Mesenchymal stem cell (in vitro differentiated cells and primary cell): ENCODE data around the gene RASAL3.

ENCODE experiments used
- DNase-seq: peaks from one replicate; pipeline ENCODE4 v3.0.0-alpha.2; 2013
- H2AFZ ChIP-seq: one replicate; pipeline ENCODE4 v1.6.1; 2013; ENCODE audit warnings: low read depth, mild to moderate bottlenecking, control low read depth, inconsistent platforms, low read length, moderate library complexity
- H2AK5ac ChIP-seq: 2 replicates; pipeline ENCODE4 v1.6.1; 2013; ENCODE audit warnings: low read length, moderate library complexity, mild to moderate bottlenecking, inconsistent platforms; ENCODE audit not compliant: severe bottlenecking
- H2BK120ac ChIP-seq: one replicate; pipeline ENCODE4 v1.6.1; 2013; ENCODE audit warnings: low read depth, mild to moderate bottlenecking, inconsistent platforms, low read length, moderate library complexity
- H2BK12ac ChIP-seq, 2 experiments: one replicate each; pipeline ENCODE4 v1.6.1; 2013; ENCODE audit warnings: inconsistent platforms in 2 of 2, low read length in 2 of 2, mild to moderate bottlenecking in 2 of 2, moderate library complexity in 2 of 2, control low read depth in 1 of 2
- H2BK15ac ChIP-seq: one replicate; pipeline ENCODE4 v1.6.1; 2013; ENCODE audit warnings: mild to moderate bottlenecking, low read depth, inconsistent platforms; ENCODE audit not compliant: poor library complexity, severe bottlenecking
- H2BK5ac ChIP-seq: 2 replicates; pipeline ENCODE4 v1.6.1; 2013; ENCODE audit warnings: low read depth, mild to moderate bottlenecking, low read length, control low read depth, inconsistent platforms; ENCODE audit not compliant: poor library complexity, severe bottlenecking
- H3K14ac ChIP-seq, 2 experiments: one replicate each; pipeline ENCODE4 v1.6.1; 2013; ENCODE audit warnings: inconsistent platforms in 2 of 2, low read length in 2 of 2, control low read depth in 1 of 2, mild to moderate bottlenecking in 1 of 2, moderate library complexity in 1 of 2
- H3K18ac ChIP-seq, 2 experiments: one replicate each; pipeline ENCODE4 v1.6.1; 2013; ENCODE audit warnings: inconsistent platforms in 2 of 2, low read length in 2 of 2, control low read depth in 1 of 2, low read depth in 1 of 2, mild to moderate bottlenecking in 1 of 2
- H3K23ac ChIP-seq, 2 experiments: one replicate each; pipeline ENCODE4 v1.6.1; 2013; ENCODE audit warnings: inconsistent platforms in 2 of 2, low read length in 2 of 2, mild to moderate bottlenecking in 2 of 2, moderate library complexity in 2 of 2, control low read depth in 1 of 2
- H3K27ac ChIP-seq: 2 replicates; pipeline ENCODE4 v1.5.1; 2013; ENCODE audit warnings: mild to moderate bottlenecking, moderate library complexity, low read length, control low read depth, inconsistent platforms; ENCODE audit not compliant: poor library complexity, severe bottlenecking
- H3K27me3 ChIP-seq, 2 experiments: 2 replicates each; pipeline versions ENCODE4 v1.6.1 to v1.7.0; 2013; ENCODE audit warnings: low read length in 2 of 2, mild to moderate bottlenecking in 2 of 2, moderate library complexity in 2 of 2, control low read depth in 1 of 2, inconsistent platforms in 1 of 2; ENCODE audit not compliant: control insufficient read depth in 1 of 2, insufficient read depth in 1 of 2
- H3K36me3 ChIP-seq, 2 experiments: 2 replicates each; pipeline versions ENCODE4 v1.6.1 to v1.7.0; 2013; ENCODE audit warnings: low read length in 2 of 2, control low read depth in 1 of 2, inconsistent platforms in 1 of 2, low read depth in 1 of 2, mild to moderate bottlenecking in 1 of 2; ENCODE audit not compliant: insufficient read depth in 2 of 2, control insufficient read depth in 1 of 2
- H3K4ac ChIP-seq, 2 experiments: one replicate each; pipeline ENCODE4 v1.6.1; 2013; ENCODE audit warnings: inconsistent platforms in 2 of 2, low read length in 2 of 2, mild to moderate bottlenecking in 2 of 2, moderate library complexity in 2 of 2, control low read depth in 1 of 2, low read depth in 1 of 2
- H3K4me1 ChIP-seq: 2 replicates; pipeline ENCODE4 v1.6.1; 2013; ENCODE audit warnings: low read depth, low read length, control low read depth; ENCODE audit not compliant: control insufficient read depth, insufficient read depth
- H3K4me2 ChIP-seq: 2 replicates; pipeline ENCODE4 v1.6.1; 2013; ENCODE audit warnings: low read length, mild to moderate bottlenecking, inconsistent platforms; ENCODE audit not compliant: poor library complexity, severe bottlenecking
- H3K4me3 ChIP-seq, 2 experiments: 2 replicates each; pipeline versions ENCODE4 v1.5.1 to v1.7.0; 2013; ENCODE audit warnings: low read length in 2 of 2, mild to moderate bottlenecking in 2 of 2, control low read depth in 1 of 2, low read depth in 1 of 2; ENCODE audit not compliant: insufficient read depth in 1 of 2
- H3K79me1 ChIP-seq: replicated peaks from 2 replicates; pipeline ENCODE4 v1.6.1; 2013; ENCODE audit warnings: mild to moderate bottlenecking, control low read depth, low read length, inconsistent platforms; ENCODE audit not compliant: poor library complexity, severe bottlenecking
- H3K9ac ChIP-seq: 2 replicates; pipeline ENCODE4 v1.7.0; 2013; ENCODE audit warnings: mild to moderate bottlenecking, low read length, moderate library complexity
- H3K9me3 ChIP-seq: 2 replicates; pipeline ENCODE4 v1.7.0; 2013; ENCODE audit warnings: mild to moderate bottlenecking, low read length; ENCODE audit not compliant: control insufficient read depth
- H4K8ac ChIP-seq: one replicate; pipeline ENCODE4 v1.6.1; 2013; ENCODE audit warnings: inconsistent platforms, mild to moderate bottlenecking, low read length, moderate library complexity
- H4K91ac ChIP-seq: one replicate; pipeline ENCODE4 v1.6.1; 2013; ENCODE audit warnings: mild to moderate bottlenecking, low read length, inconsistent platforms
- WGBS: methylation state at CpG from one replicate; pipeline ENCODE4 v1.1.7; 2013; ENCODE audit warnings: mixed read lengths; 5-methylcytosine and 5-hydroxymethylcytosine counted together

The RASAL3 gene

DNA sequence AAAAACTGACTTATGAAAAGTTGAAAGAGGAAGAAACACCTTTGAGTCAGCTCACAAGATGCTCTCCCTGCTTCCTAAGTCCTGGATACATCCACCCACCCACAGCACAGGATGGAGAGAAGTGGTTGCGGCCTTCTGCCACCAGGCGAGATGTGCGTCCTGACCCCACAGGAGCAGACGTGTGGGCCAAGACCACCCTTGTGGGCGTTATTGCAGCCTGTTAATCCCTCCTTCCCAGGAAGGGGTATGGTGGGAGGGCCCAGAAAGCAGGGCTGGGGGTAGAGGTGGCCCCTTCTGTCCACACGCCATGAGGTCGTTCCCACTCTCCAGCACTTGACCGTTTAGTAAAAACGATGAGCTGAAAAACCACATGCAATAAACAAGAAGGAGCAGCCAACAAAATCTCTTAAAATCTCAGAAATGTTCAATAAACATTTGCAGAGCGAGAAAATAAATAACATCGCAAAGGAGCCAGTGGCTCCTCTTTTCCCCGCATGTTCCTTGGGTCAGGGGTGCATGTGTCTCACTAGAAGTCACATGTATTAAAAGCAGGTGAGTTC lies 43.1 kb downstream of the RASAL3 start:
- Histone ChIP-seq H3K9ac (no peak overlapping the region), H3K4me1 (peaks cover 7% of the 10 kb centered on the region), H3K36me3 (peaks cover 52 to 57% of the 10 kb centered on the region in 2 experiments), H2BK15ac (no peak overlapping the region), H3K79me1 (peaks cover 33% of the 10 kb centered on the region), H3K14ac (no peak overlapping the region), H2BK5ac (no peak overlapping the region), H3K4me3 (no peak overlapping the region), H3K18ac (no peak overlapping the region), H3K4me2 (no peak overlapping the region), H2BK120ac (no peak overlapping the region), H3K27ac (no peak overlapping the region), H4K8ac (no peak overlapping the region), H3K27me3 (no peaks in the 10 kb centered on the region), H3K23ac (no peak overlapping the region), H2BK12ac (no peak overlapping the region), H2AFZ (no peak overlapping the region), H2AK5ac (no peak overlapping the region), H4K91ac (no peak overlapping the region), H3K9me3 (peaks cover 8% of the 10 kb centered on the region), H3K4ac (no peak overlapping the region)
- DNase-seq = no peak
- 82% methylated on average over 12 of the region's 12 CpGs for WGBS

DNA sequence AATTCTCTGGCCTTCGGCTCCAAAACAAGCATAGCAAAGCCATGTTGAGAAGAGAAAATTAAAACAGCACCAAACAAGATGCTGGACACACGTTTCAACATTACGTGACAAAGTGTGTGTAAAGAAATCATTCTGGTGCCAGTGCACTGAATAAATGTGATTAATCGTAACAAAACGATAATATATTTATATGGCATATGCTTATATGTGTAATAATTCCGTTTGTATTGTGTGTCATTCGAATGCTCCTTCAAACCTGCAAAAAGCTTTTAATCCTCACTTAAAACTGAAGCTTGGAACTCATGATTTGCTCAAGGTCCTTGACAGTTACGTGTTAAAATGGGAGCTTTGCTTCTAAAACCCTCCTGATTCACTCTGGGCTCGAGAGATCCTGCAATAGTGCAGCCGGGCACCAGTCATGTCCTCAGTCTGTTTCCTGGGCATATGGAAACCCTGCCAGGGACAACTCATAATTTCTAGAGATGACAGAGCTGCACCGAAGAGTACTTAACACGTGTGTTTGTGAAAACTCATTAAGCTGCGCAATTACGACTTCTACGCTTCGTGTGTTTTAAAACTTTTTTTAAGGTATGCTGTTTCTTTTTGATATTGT lies 44.8 kb downstream of the RASAL3 start:
- 62% methylated on average over 12 of the region's 16 CpGs for WGBS
- peak overlapping the region; percentile 92 for H3K9ac ChIP-seq

DNA sequence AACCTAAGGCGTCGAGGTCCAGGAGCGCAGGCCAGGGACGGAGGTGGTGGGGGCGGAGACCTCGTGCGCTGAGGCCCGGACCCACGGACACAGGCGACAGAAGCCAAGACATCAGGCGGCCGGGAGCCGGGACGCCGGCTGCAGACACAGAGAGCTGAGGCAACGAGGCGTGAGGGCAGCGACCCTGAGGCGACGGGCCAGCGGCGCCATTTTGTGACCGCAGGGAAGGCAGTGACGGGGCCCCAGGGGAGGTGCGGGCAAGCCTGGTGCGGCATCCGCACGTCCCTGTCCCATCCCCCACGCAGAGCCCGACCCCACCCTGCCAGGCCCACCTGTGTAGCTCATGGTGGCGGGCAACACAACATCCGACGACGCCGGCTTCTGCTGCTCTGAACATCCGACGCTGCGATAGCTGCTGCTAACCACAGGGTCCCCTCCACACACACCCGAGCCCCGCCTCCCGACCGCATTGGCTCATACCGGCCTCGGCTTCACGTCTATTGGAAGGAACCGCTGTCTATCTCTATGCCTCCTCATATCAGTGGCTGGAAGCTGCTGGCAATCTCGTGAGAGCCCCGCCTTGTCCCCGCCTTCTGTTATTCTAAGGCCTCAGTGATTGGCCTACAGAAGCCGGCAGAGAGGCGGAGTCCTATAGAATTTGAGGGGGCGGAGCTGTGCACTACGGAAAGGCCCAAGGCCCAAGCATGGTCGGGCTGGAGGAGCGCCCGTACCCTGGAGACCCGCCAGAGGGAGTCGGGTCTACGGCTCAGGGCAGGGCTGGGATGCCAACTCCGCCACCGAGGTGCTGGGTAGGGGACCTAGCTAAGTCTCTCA lies 45.5 kb downstream of the RASAL3 start, which contains the start of gene AKAP8L:
AKAP8L (minus strand) TSS at position 410 of the 834 bp plus-strand sequence; CDS start at position 345, 65 bp downstream.
- peak within 1 kb of the TSS in 1 of 2 experiments; percentile 37 for H3K14ac ChIP-seq
- H3K36me3 ChIP-seq = peaks cover 41 to 45% of the 10 kb centered on the region in 2 experiments
- 0% methylated on average over 51 of the region's 61 CpGs for WGBS
- H3K4me3 ChIP-seq = peak within 1 kb of the TSS; percentile 78 to 91
- H3K9me3 ChIP-seq = peaks cover 8% of the 10 kb centered on the region
- peak within 1 kb of the TSS; percentile 95 to 98 for H3K4ac ChIP-seq
- peak within 1 kb of the TSS; percentile 3 to 11 for H2BK12ac ChIP-seq
- peak within 1 kb of the TSS; percentile 98 for H4K8ac ChIP-seq
- peaks cover 12% of the 10 kb centered on the region for H3K79me1 ChIP-seq
- H3K18ac ChIP-seq = peak within 1 kb of the TSS; percentile 89 to 97
- peak within 1 kb of the TSS; percentile 69 for H3K4me2 ChIP-seq
- H4K91ac ChIP-seq = peak within 1 kb of the TSS; percentile 95
- peak within 1 kb of the TSS; percentile 68 for H2BK120ac ChIP-seq
- peak within 1 kb of the TSS; percentile 87 for H3K27ac ChIP-seq
- H3K4me1 ChIP-seq = peaks cover 7% of the 10 kb centered on the region
- peak; percentile 100 for DNase-seq
- H3K23ac ChIP-seq = peak within 1 kb of the TSS; percentile 86 to 100
- peak within 1 kb of the TSS; percentile 88 for H2AK5ac ChIP-seq
- H3K27me3 ChIP-seq = no peaks in the 10 kb centered on the region
- peak within 1 kb of the TSS; percentile 68 for H2BK5ac ChIP-seq
- H3K9ac ChIP-seq = peak within 1 kb of the TSS; percentile 96
- peak within 1 kb of the TSS; percentile 74 for H2BK15ac ChIP-seq
- peak within 1 kb of the TSS; percentile 7 for H2AFZ ChIP-seq

More for the DNA sequence above, 44.8 kb downstream of the RASAL3 start:
- peaks cover 8% of the 10 kb centered on the region for H3K9me3 ChIP-seq
- peak overlapping the region; percentile 62 for H3K4me2 ChIP-seq
- no peak overlapping the region for H2BK5ac ChIP-seq
- no peak overlapping the region for H3K27ac ChIP-seq
- H3K36me3 ChIP-seq = peaks cover 48% of the 10 kb centered on the region in 2 experiments
- H4K8ac ChIP-seq = no peak overlapping the region
- no peak overlapping the region for H3K23ac ChIP-seq
- H3K4ac ChIP-seq = no peak overlapping the region
- H4K91ac ChIP-seq = no peak overlapping the region
- H2BK15ac ChIP-seq = no peak overlapping the region
- H2BK12ac ChIP-seq = no peak overlapping the region
- H2BK120ac ChIP-seq = no peak overlapping the region
- DNase-seq = no peak
- no peak overlapping the region for H2AFZ ChIP-seq
- H3K14ac ChIP-seq = no peak overlapping the region
- peak overlapping the region in 1 of 2 experiments; percentile 91 for H3K4me3 ChIP-seq
- H3K18ac ChIP-seq = no peak overlapping the region
- H3K27me3 ChIP-seq = no peaks in the 10 kb centered on the region
- H3K4me1 ChIP-seq = peaks cover 7% of the 10 kb centered on the region
- no peak overlapping the region for H2AK5ac ChIP-seq
- H3K79me1 ChIP-seq = peaks cover 19% of the 10 kb centered on the region

DNA sequence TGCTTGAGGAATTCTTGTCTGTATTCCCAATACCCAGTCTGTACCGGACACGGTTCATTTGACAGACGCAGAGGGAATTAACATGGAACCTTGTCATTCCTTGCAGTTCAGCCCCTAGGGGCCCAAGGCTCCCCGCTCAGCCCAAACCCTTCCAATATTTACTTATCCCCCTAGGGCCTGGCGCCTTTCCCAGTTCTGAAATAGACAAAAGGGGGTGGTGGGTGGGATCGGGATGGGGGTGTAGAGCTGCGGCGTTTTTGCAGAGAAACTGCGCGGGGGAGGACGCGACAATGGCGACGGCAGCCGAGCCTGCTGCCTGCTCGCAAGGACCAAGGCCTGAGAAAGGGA lies 46.1 kb downstream of the RASAL3 start:
- Histone ChIP-seq H2BK5ac (peak overlapping the region; percentile 68), H3K27ac (peak overlapping the region; percentile 87), H4K8ac (peak overlapping the region; percentile 98), H3K4me1 (peaks cover 10% of the 10 kb centered on the region), H3K4ac (peak overlapping the region; percentile 95 to 98), H2BK120ac (peak overlapping the region; percentile 68), H3K9me3 (peaks cover 5% of the 10 kb centered on the region), H3K9ac (peak overlapping the region; percentile 96), H2AK5ac (peak overlapping the region; percentile 88), H3K23ac (peak overlapping the region; percentile 86 to 100), H3K4me3 (peak overlapping the region; percentile 78 to 91), H3K4me2 (peak overlapping the region; percentile 69), H4K91ac (peak overlapping the region; percentile 95), H3K79me1 (peaks cover 8% of the 10 kb centered on the region), H2AFZ (peak overlapping the region; percentile 7), H3K27me3 (no peaks in the 10 kb centered on the region), H3K36me3 (peaks cover 36 to 40% of the 10 kb centered on the region in 2 experiments), H2BK12ac (peak overlapping the region in 1 of 2 experiments; percentile 3), H3K18ac (peak overlapping the region; percentile 89 to 97), H3K14ac (peak overlapping the region in 1 of 2 experiments; percentile 37), H2BK15ac (peak overlapping the region; percentile 74)
- WGBS = 0% methylated on average over 15 of the region's 16 CpGs
- no peak for DNase-seq
